Stimulated activated CD4-positive, alpha-beta T cell treated with anti-CD3 and anti-CD28 coated beads, TNF-alpha, amount 100 ng/mL, for 24 hours (primary cell): Measurements from ENCODE around the gene KLRD1.
"Not testable (repeated sequence)": the region's sequence is repeated elsewhere in the genome, so short reads cannot be mapped to it uniquely, and the experiment has no call there.

Source experiments
- DNase-seq, 3 experiments: peaks; one replicate each; pipeline ENCODE4 v3.0.0-alpha.2; 2020; ENCODE audit warnings: low read depth in 3 of 3

KLRD1 gene

GRCh38 chr12:10307630-10308029 lies at the start of gene KLRD1:
KLRD1 (plus strand) TSS chr12:10307870; CDS start chr12:10308078, 208 bp downstream.
- no peak for DNase-seq

- DNase-seq = no peak
Measured at GRCh38 chr12:10260927-10261326, 46.7 kb upstream of the KLRD1 start.

GRCh38 chr12:10268037-10268436 lies 39.6 kb upstream of the KLRD1 start:
- DNase-seq = no peak

GRCh38 chr12:10272467-10272866 lies 35.2 kb upstream of the KLRD1 start:
- DNase-seq = no peak

GRCh38 chr12:10276774-10277173 lies 30.9 kb upstream of the KLRD1 start:
- no peak for DNase-seq

GRCh38 chr12:10278104-10278503 lies 29.6 kb upstream of the KLRD1 start:
- DNase-seq = no peak

GRCh38 chr12:10279937-10280336 lies 27.7 kb upstream of the KLRD1 start:
- DNase-seq = no peak

GRCh38 chr12:10283027-10283426 lies 24.6 kb upstream of the KLRD1 start:
- DNase-seq = no peak

- peak in 1 of 3 experiments; percentile 19 for DNase-seq
Measured at GRCh38 chr12:10285919-10286318, 21.8 kb upstream of the KLRD1 start.

- DNase-seq = no peak
Measured at GRCh38 chr12:10289005-10289754, 18.5 kb upstream of the KLRD1 start.

- DNase-seq = no peak
Measured at GRCh38 chr12:10291030-10291429, 16.6 kb upstream of the KLRD1 start.

- no peak for DNase-seq
Measured at GRCh38 chr12:10293151-10293550, 14.5 kb upstream of the KLRD1 start.

- DNase-seq = no peak
Measured at GRCh38 chr12:10293570-10294227, 14.0 kb upstream of the KLRD1 start.

- peak in 1 of 3 experiments; percentile 27 for DNase-seq
Measured at GRCh38 chr12:10301103-10301502, 6.6 kb upstream of the KLRD1 start.

- DNase-seq = peak in 1 of 3 experiments; percentile 18
Measured at GRCh38 chr12:10304161-10304574, 3.5 kb upstream of the KLRD1 start.

GRCh38 chr12:10305411-10305810 lies 2.3 kb upstream of the KLRD1 start:
- DNase-seq = no peak

GRCh38 chr12:10310926-10311720 lies 3.5 kb downstream of the KLRD1 start:
- DNase-seq = no peak

GRCh38 chr12:10319388-10319787 lies 11.7 kb downstream of the KLRD1 start:
- no peak for DNase-seq

- DNase-seq = no peak
Measured at GRCh38 chr12:10320643-10321042, 13.0 kb downstream of the KLRD1 start.

- DNase-seq = not testable (repeated sequence)
Measured at GRCh38 chr12:10328691-10329090, 21.0 kb downstream of the KLRD1 start.

- no peak for DNase-seq
Measured at GRCh38 chr12:10331642-10332239, 24.1 kb downstream of the KLRD1 start.

- DNase-seq = not testable (repeated sequence)
Measured at GRCh38 chr12:10336196-10336595, 28.5 kb downstream of the KLRD1 start.
